ENCODE data around the gene CFAP61. TPM values are rescaled to one million over a fixed set of nuclear protein-coding genes. Genes with fewer than 3 reads are reported as not detected.

CFAP61 gene
- polyA plus RNA-seq, 1 of the 3 experiments (the other 2 are of a cell fraction): 0.26 TPM

GRCh38 chr20:20364593-20365479 is 312.5 kb downstream of the CFAP61 start:
- no peak overlapping the region for H3K4me2 ChIP-seq
- peaks cover 71% of the 10 kb centered on the region for H3K27me3 ChIP-seq (ENCODE audit: insufficient read depth)

GRCh38 chr20:20365480-20366161 is 313.3 kb downstream of the CFAP61 start:
- Histone ChIP-seq H3K36me3 (replicated peaks in 1 of 2; ENCODE audit: control insufficient read depth in 1 of 2, insufficient read depth in 2 of 2, low read length in 1 of 2) (no peaks in the 10 kb centered on the region), H3F3A (replicated peaks; ENCODE audit: insufficient read depth) (peaks cover 4% of the 10 kb centered on the region), H3K27ac (ENCODE audit: low read depth in 2 of 2, low read length in 1 of 2) (no peak overlapping the region), H3K4me1 (ENCODE audit: control insufficient read depth in 1 of 2, insufficient read depth in 2 of 2, low read depth in 1 of 2, low read length in 1 of 2) (no peaks in the 10 kb centered on the region; a peak in 1 of 4 replicates), H4K20me1 (ENCODE audit: insufficient read depth) (no peaks in the 10 kb centered on the region), H3K4me3 (ENCODE audit: low read depth in 2 of 2, low read length in 1 of 2) (no peak overlapping the region), H3K4me2 (no peak overlapping the region), H3K9me3 (no peaks in the 10 kb centered on the region), H3K9ac (no peak overlapping the region), H3K27me3 (ENCODE audit: insufficient read depth) (peaks cover 77% of the 10 kb centered on the region), H3K79me2 (ENCODE audit: insufficient read depth) (no peaks in the 10 kb centered on the region), H3K9me2 (no peaks in the 10 kb centered on the region), H2AFZ (ENCODE audit: low read depth) (no peak overlapping the region)
- DNase-seq: no peak
- TF ChIP-seq RCOR1 (IDR thresholded peaks at IDR 0.05; ENCODE audit: low read length) (no peak), SIN3A (IDR thresholded peaks at IDR 0.05; ENCODE audit: borderline replicate concordance, low read depth, low read length) (no peak), JUND (IDR thresholded peaks at IDR 0.05) (no peak), GABPA (IDR thresholded peaks at IDR 0.05; ENCODE audit: low read depth) (no peak), MXI1 (IDR thresholded peaks at IDR 0.05; ENCODE audit: low read depth, low read length) (no peak), USF2 (IDR thresholded peaks at IDR 0.05; ENCODE audit: borderline replicate concordance, low read depth, low read length) (no peak), CHD2 (IDR thresholded peaks at IDR 0.05; ENCODE audit: low read length, partially characterized antibody) (no peak), TAF1 (IDR thresholded peaks at IDR 0.05; ENCODE audit: borderline replicate concordance, low read depth, low read length) (no peak), FOXJ3 (CRISPR knock-in tag; IDR thresholded peaks at IDR 0.05) (no peak), MAX (IDR thresholded peaks at IDR 0.05; ENCODE audit: low read depth) (no peak), ELF1 (IDR thresholded peaks at IDR 0.05) (no peak)
- WGBS (ENCODE audit: low lambda C conversion rate): 7% methylated on average over 13 of the region's 18 CpGs
- POLR2A ChIA-PET: no interaction called here
- CTCF ChIA-PET: interaction anchor here (1.4 kb wide), 1 partner anchor 228 kb away, joined by 6 read pairs; no protein-coding TSS in a partner anchor

More at GRCh38 chr20:20364593-20365479, 312.5 kb downstream of the CFAP61 start:
- no peak for TF ChIP-seq PBX3 (IDR thresholded peaks at IDR 0.05)
- no peak for TF ChIP-seq CTCF (IDR thresholded peaks at IDR 0.05)
- no peak for TF ChIP-seq FOSL2 (IDR thresholded peaks at IDR 0.05; ENCODE audit: borderline replicate concordance, low read depth)
- no peak for TF ChIP-seq RAD21 (IDR thresholded peaks at IDR 0.05; ENCODE audit: low read length)
- TF ChIP-seq POLR2AphosphoS5 (IDR thresholded peaks at IDR 0.05; ENCODE audit: low read depth, low read length): no peak
- no peak for TF ChIP-seq RXRA (IDR thresholded peaks at IDR 0.05; ENCODE audit: borderline replicate concordance, low read depth)
- no peak for TF ChIP-seq EP300 (IDR thresholded peaks at IDR 0.05; ENCODE audit: borderline replicate concordance in 1 of 2, low read depth in 1 of 2, low read length in 1 of 2)
- H3K79me2 ChIP-seq (ENCODE audit: insufficient read depth): no peaks in the 10 kb centered on the region
- no peak overlapping the region for H3K27ac ChIP-seq (ENCODE audit: low read depth in 2 of 2, low read length in 1 of 2)
- H2AFZ ChIP-seq (ENCODE audit: low read depth): no peak overlapping the region
- H3K9ac ChIP-seq: no peak overlapping the region
- H3K4me1 ChIP-seq (ENCODE audit: control insufficient read depth in 1 of 2, insufficient read depth in 2 of 2, low read depth in 1 of 2, low read length in 1 of 2): no peaks in the 10 kb centered on the region; a peak in 1 of 4 replicates
- no peaks in the 10 kb centered on the region for H3K36me3 ChIP-seq (replicated peaks in 1 of 2; ENCODE audit: control insufficient read depth in 1 of 2, insufficient read depth in 2 of 2, low read length in 1 of 2)
- WGBS (ENCODE audit: low lambda C conversion rate): 10% methylated on average over 30 of the region's 70 CpGs
- H3K4me3 ChIP-seq (ENCODE audit: low read depth in 2 of 2, low read length in 1 of 2): no peak overlapping the region
- CTCF ChIA-PET: no interaction called here
- peaks cover 4% of the 10 kb centered on the region for H3F3A ChIP-seq (replicated peaks; ENCODE audit: insufficient read depth)
- peak; percentile 47 for DNase-seq
- POLR2A ChIA-PET: no interaction called here
- H3K9me2 ChIP-seq: no peaks in the 10 kb centered on the region
- no peaks in the 10 kb centered on the region for H3K9me3 ChIP-seq
- H4K20me1 ChIP-seq (ENCODE audit: insufficient read depth): no peaks in the 10 kb centered on the region
